Lung (tissue), 12 donors: ENCODE results near the gene ADAMTS17. TPM values are rescaled to one million over a fixed set of nuclear protein-coding genes. Genes with fewer than 3 reads are reported as not detected.

Source experiments
- ATAC-seq: fragments of 200-7000 bp; cut with Tn5 transposase; one replicate; pipeline ENCODE4 v1.9.1; 2020; ENCODE audit warnings: moderate number of reproducible peaks; ENCODE audit not compliant: insufficient read depth, low FRiP score
- DNase-seq, 3 donors: peaks; one replicate each; pipeline ENCODE4 v3.0.0-alpha.2; 2013 to 2017
- H3K27ac ChIP-seq, 2 donors: one replicate each; pipeline ENCODE4 v1.5.1; 2013; ENCODE audit warnings: mild to moderate bottlenecking in 2 of 2, moderate library complexity in 2 of 2, control low read depth in 1 of 2, inconsistent platforms in 1 of 2, low read depth in 1 of 2, low read length in 1 of 2
- H3K27me3 ChIP-seq, 3 donors: one replicate each; pipeline ENCODE4 v1.5.1; 2013; ENCODE audit warnings: low read length in 2 of 3; ENCODE audit not compliant: control insufficient read depth in 3 of 3, insufficient read depth in 3 of 3
- H3K36me3 ChIP-seq, 4 donors: one replicate each; pipeline ENCODE4 v1.5.1; 2013; ENCODE audit warnings: low read length in 4 of 4, mild to moderate bottlenecking in 1 of 4, moderate library complexity in 1 of 4; ENCODE audit not compliant: control insufficient read depth in 4 of 4, insufficient read depth in 4 of 4
- H3K4me1 ChIP-seq, 5 donors: one replicate each; pipeline ENCODE4 v1.5.1; 2013; ENCODE audit warnings: low read length in 5 of 5, mild to moderate bottlenecking in 2 of 5, moderate library complexity in 1 of 5; ENCODE audit not compliant: control insufficient read depth in 5 of 5, insufficient read depth in 5 of 5
- H3K4me3 ChIP-seq: one replicate; pipeline ENCODE4 v1.5.1; 2013; ENCODE audit warnings: mild to moderate bottlenecking, control low read depth, moderate library complexity
- H3K9ac ChIP-seq, 2 donors: one replicate each; pipeline ENCODE4 v1.5.1; 2013; ENCODE audit warnings: low read length in 2 of 2, control low read depth in 1 of 2; ENCODE audit not compliant: insufficient read depth in 1 of 2
- H3K9me3 ChIP-seq, 4 donors: one replicate each; pipeline ENCODE4 v1.5.1; 2013; ENCODE audit warnings: low read length in 3 of 4, mild to moderate bottlenecking in 1 of 4, moderate library complexity in 1 of 4; ENCODE audit not compliant: control insufficient read depth in 4 of 4, insufficient read depth in 3 of 4
- WGBS, 2 donors: extraction: QIAGEN DNeasy Blood & Tissue Kit; methylation state at CpG; one replicate each; pipeline ENCODE4 v1.1.7; 2013; 5-methylcytosine and 5-hydroxymethylcytosine counted together
- polyA plus RNA-seq, 2 donors: library from polyadenylated mRNA; stranded (reverse); fragments of 200-250 nt; gene quantifications; one replicate each; pipeline ENCODE4 v1.2.1, GENCODE V29; 2013
- total RNA-seq, 2 donors: library from RNA; depleted of rRNA in 1 of 2; stranded (reverse); fragments of >200 nt in 1 of 2; gene quantifications; one replicate each; pipeline ENCODE4 v1.2.1, GENCODE V29; 2014 to 2021
- TF ChIP-seq, protein P1 (sequence below): IDR thresholded peaks from 2 replicates; pipeline ENCODE4 v1.5.1; 2012; ENCODE audit warnings: mild to moderate bottlenecking; ENCODE audit errors: control extremely low read depth, extremely low read depth
- donor health status: control.
- donor health status: control.
- donor health status: Bipolar disorder and iron deficiency.
- donor health status: healthy.
- donor health status: DM: yes; HTN: yes; CAD: no.

Gene ADAMTS17
- total and polyA plus RNA-seq, 4 donors = 0.47 to 6.6 (median 2.2) TPM

DNA sequence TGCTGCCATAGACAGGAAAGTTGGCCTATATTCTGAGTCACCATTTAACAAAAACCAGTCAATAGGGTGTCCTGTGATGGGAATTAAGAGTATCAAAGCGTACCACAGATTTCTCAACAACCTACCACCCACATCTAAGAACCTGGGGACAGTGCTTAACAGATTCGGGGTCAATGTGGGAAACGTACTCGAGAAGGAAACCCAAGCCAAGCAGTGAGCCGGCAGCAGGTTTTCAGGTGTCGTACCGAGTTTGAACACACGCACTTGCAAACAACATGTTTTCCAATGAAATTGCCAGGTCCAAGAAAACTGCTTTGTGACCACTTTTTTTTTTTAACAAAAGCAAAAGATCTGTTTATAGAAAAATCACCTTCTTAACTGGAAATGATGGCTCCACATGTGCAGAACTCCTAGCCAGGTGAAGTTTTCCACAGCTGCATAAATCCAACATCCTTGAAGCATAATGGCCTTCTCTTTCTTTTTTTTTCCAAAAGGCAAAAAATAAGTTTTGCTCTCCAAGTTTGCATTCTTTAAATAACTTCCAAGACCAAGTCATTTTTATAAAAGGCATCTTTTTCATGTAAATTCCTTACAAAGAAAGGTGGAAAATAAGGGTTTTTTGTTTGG lies 45.7 kb downstream of the ADAMTS17 start:
- 91 to 94% methylated on average over 8 of the region's 8 CpGs for WGBS, 2 donors
- ATAC-seq = no peak
- Histone ChIP-seq H3K27ac (no peak overlapping the region), H3K9me3 (peaks cover 0 to 16% (median 2%) of the 10 kb centered on the region in 4 donors), H3K27me3 (no peaks in the 10 kb centered on the region), H3K4me3 (no peak overlapping the region), H3K36me3 (no peaks in the 10 kb centered on the region), H3K9ac (no peak overlapping the region), H3K4me1 (no peaks in the 10 kb centered on the region)
- TF ChIP-seq, protein P1, sequence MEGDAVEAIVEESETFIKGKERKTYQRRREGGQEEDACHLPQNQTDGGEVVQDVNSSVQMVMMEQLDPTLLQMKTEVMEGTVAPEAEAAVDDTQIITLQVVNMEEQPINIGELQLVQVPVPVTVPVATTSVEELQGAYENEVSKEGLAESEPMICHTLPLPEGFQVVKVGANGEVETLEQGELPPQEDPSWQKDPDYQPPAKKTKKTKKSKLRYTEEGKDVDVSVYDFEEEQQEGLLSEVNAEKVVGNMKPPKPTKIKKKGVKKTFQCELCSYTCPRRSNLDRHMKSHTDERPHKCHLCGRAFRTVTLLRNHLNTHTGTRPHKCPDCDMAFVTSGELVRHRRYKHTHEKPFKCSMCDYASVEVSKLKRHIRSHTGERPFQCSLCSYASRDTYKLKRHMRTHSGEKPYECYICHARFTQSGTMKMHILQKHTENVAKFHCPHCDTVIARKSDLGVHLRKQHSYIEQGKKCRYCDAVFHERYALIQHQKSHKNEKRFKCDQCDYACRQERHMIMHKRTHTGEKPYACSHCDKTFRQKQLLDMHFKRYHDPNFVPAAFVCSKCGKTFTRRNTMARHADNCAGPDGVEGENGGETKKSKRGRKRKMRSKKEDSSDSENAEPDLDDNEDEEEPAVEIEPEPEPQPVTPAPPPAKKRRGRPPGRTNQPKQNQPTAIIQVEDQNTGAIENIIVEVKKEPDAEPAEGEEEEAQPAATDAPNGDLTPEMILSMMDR = no peak
- no peak for DNase-seq

DNA sequence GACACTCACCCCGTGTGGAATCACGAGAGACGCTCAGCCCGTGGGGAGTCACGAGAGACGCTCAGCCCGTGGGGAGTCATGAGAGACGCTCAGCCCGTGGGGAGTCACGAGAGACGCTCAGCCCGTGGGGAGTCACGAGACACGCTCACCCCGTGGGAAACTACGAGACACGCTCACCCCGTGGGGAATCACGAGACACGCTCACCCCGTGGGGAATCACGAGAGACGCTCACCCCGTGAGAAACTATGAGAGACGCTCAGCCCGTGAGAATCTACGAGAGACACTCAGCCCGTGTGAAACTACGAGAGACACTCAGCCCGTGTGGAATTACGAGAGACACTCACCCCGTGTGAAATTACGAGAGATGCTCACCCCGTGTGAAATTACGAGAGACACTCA lies 49.8 kb downstream of the ADAMTS17 start:
- Histone ChIP-seq H3K9ac (no peak overlapping the region), H3K9me3 (peaks cover 0 to 7% (median 0%) of the 10 kb centered on the region in 4 donors), H3K4me3 (no peak overlapping the region), H3K27me3 (no peaks in the 10 kb centered on the region), H3K4me1 (no peaks in the 10 kb centered on the region), H3K27ac (no peak overlapping the region), H3K36me3 (no peaks in the 10 kb centered on the region)
- no peak for DNase-seq
- TF ChIP-seq, protein P1 = no peak
- 96 to 97% methylated on average over 35 of the region's 35 CpGs for WGBS, 2 donors
- no peak for ATAC-seq

- WGBS, 2 donors = 21 to 36% methylated on average over 2 of the region's 2 CpGs
- no peak for DNase-seq
- TF ChIP-seq, protein P1 = no peak
These were observed 50.7 kb downstream of the ADAMTS17 start for GRCh38 chr15:100291106-100291505.

More at GRCh38 chr15:100291106-100291505, 50.7 kb downstream of the ADAMTS17 start:
- H3K27me3 ChIP-seq = no peaks in the 10 kb centered on the region
- H3K9me3 ChIP-seq = peaks cover 0 to 7% (median 0%) of the 10 kb centered on the region in 4 donors
- H3K27ac ChIP-seq = no peak overlapping the region
- H3K9ac ChIP-seq = no peak overlapping the region
- no peaks in the 10 kb centered on the region for H3K36me3 ChIP-seq
- H3K4me1 ChIP-seq = no peaks in the 10 kb centered on the region
- ATAC-seq = no peak
- H3K4me3 ChIP-seq = no peak overlapping the region
